AG09319 (cell line): ENCODE measurements around the gene LOXL3.

Experiments
- DNase-seq: peaks from one replicate; pipeline ENCODE4 v3.0.0-alpha.2; 2010; ENCODE audit warnings: low read depth; ENCODE audit errors: extremely low read depth
- TF ChIP-seq, protein P1 (sequence below): IDR thresholded peaks from 2 replicates; pipeline ENCODE4 v1.5.1; 2011; ENCODE audit warnings: low read depth, mild to moderate bottlenecking, inconsistent platforms, low read length, moderate library complexity

Gene LOXL3

DNA sequence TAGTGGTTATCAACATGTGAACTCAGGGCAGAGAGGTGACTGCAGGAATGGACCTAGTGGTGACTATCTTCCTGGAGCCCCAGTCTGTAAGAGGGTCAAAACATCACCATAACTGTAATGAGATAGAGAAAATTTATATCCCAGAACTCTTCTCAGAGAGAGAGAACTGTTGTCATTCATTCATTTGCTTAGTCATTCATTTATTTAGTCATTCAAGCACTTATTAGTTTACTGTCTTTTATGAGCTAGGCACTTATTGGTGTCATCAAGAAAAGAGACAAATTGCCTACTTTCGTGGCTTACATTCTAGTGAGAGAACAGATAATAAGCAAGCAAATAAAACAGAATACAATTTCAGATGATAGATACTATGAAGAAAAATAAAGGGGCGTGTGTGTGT, 34.9 kb upstream of the LOXL3 start:
- TF ChIP-seq, protein P1, sequence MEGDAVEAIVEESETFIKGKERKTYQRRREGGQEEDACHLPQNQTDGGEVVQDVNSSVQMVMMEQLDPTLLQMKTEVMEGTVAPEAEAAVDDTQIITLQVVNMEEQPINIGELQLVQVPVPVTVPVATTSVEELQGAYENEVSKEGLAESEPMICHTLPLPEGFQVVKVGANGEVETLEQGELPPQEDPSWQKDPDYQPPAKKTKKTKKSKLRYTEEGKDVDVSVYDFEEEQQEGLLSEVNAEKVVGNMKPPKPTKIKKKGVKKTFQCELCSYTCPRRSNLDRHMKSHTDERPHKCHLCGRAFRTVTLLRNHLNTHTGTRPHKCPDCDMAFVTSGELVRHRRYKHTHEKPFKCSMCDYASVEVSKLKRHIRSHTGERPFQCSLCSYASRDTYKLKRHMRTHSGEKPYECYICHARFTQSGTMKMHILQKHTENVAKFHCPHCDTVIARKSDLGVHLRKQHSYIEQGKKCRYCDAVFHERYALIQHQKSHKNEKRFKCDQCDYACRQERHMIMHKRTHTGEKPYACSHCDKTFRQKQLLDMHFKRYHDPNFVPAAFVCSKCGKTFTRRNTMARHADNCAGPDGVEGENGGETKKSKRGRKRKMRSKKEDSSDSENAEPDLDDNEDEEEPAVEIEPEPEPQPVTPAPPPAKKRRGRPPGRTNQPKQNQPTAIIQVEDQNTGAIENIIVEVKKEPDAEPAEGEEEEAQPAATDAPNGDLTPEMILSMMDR = no peak
- no peak for DNase-seq

- DNase-seq = no peak
- TF ChIP-seq, protein P1 = peak; percentile 70
Measured at GRCh38 chr2:74587664-74588277, 34.0 kb upstream of the LOXL3 start.

- DNase-seq = no peak
- TF ChIP-seq, protein P1 = peak; percentile 15; the same call in 1 of the 2 replicates
Measured at GRCh38 chr2:74585406-74586185, 31.9 kb upstream of the LOXL3 start.

DNA sequence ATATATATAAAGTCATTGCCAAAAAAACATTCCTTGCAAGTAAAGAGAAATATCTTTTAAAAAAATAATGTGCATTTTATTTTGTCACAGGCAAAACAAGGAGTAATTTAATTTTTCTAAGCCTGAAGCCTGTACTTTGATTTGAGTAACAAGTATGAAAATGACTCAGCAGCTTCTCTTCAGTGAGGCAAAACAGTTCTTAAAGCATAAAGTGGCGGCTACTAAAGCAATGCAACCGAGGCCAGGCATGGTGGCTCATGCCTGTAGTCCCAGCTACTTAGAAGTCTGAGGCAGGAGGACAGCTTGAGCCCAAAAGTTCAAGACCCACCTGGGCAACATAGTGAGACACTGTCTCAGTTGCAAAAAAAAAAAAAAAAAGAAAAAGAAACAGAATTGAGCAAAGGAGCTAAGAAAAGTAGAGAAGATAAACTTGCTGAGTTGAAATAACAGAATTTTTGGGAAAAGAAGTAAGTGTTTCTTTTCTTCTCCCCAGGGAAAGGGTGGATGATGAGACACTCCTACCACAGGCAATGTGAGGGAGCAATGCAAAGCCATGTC, 30.4 kb upstream of the LOXL3 start:
- DNase-seq = no peak
- TF ChIP-seq, protein P1 = no peak

GRCh38 chr2:74583504-74583903, 29.8 kb upstream of the LOXL3 start:
- TF ChIP-seq, protein P1 = no peak
- no peak for DNase-seq

GRCh38 chr2:74582184-74582583, 28.4 kb upstream of the LOXL3 start:
- TF ChIP-seq, protein P1 = no peak
- DNase-seq = no peak

GRCh38 chr2:74581463-74581862, 27.7 kb upstream of the LOXL3 start:
- no peak for DNase-seq
- TF ChIP-seq, protein P1 = no peak
